ENCODE data around the gene ACOT12. TPM values are rescaled to one million over a fixed set of nuclear protein-coding genes. Genes with fewer than 3 reads are reported as not detected.
A peak's percentile ranks its signal among the peaks of the same experiment; 100 is the strongest.

Gene ACOT12
- polyA plus RNA-seq, 2 of the 4 experiments (the other 2 are of a cell fraction), result 0.08 TPM; not detected in 1

- ATAC-seq (no peak), DNase-seq (ENCODE audit: low read depth in 1 of 2, low spot score in 1 of 2) (no peak), FAIRE-seq (no peak)
- ChIA-PET CTCF (no interaction called here), POLR2A (no interaction called here)
- Histone ChIP-seq H3K4me3 (no peak overlapping the region), H3K27ac (no peak overlapping the region), H3K4me2 (no peak overlapping the region), H3K9me3 (no peaks in the 10 kb centered on the region), H3K4me1 (no peaks in the 10 kb centered on the region)
- TF ChIP-seq MAFK (IDR thresholded peaks at IDR 0.05; ENCODE audit: partially characterized antibody) (peak; percentile 77), CBX2 (IDR thresholded peaks at IDR 0.05; ENCODE audit: borderline replicate concordance, low read depth) (no peak)
Measured at GRCh38 chr5:81370912-81371311, 23.0 kb downstream of the ACOT12 start.

- TF ChIP-seq FOXS1 (CRISPR knock-in tag; IDR thresholded peaks at IDR 0.05) (no peak), EP300 (IDR thresholded peaks at IDR 0.05) (no peak), EHF (CRISPR knock-in tag; IDR thresholded peaks at IDR 0.05) (no peak), EHMT2 (IDR thresholded peaks at IDR 0.05; ENCODE audit: low read depth) (no peak), ZFP36 (IDR thresholded peaks at IDR 0.05; ENCODE audit: borderline replicate concordance, partially characterized antibody) (no peak), TP53 (CRISPR knock-in tag; IDR thresholded peaks at IDR 0.05) (no peak), BHLHE40 (IDR thresholded peaks at IDR 0.05; ENCODE audit: low read depth, low read length) (no peak), E2F6 (IDR thresholded peaks at IDR 0.05; ENCODE audit: borderline replicate concordance, low read depth) (no peak), ZNF302 (CRISPR knock-in tag; IDR thresholded peaks at IDR 0.05) (no peak)
- no peak overlapping the region for H3K4me3 ChIP-seq
- FAIRE-seq (no peak), ATAC-seq (no peak), DNase-seq (ENCODE audit: low read depth in 1 of 2, low spot score in 1 of 2) (no peak)
- CTCF ChIA-PET, result interaction anchor here (1.2 kb wide), 1 partner anchor 9 kb away, joined by 4 read pairs; no protein-coding TSS in a partner anchor
- WGBS (ENCODE audit: missing lambda C conversion rate), result 78% methylated on average over 5 of the region's 5 CpGs
- POLR2A ChIA-PET, result no interaction called here
- H3K4me2 ChIP-seq, result no peak overlapping the region
- no peak overlapping the region for H3K27ac ChIP-seq
- H3K4me1 ChIP-seq, result peaks cover 8% of the 10 kb centered on the region; the same call in 1 of the 3 replicates
- no peaks in the 10 kb centered on the region for H3K9me3 ChIP-seq
Measured at GRCh38 chr5:81365541-81365940, 28.4 kb downstream of the ACOT12 start.

- ChIA-PET POLR2A (no interaction called here), CTCF (interaction anchor here (1.2 kb wide), 1 partner anchor 39 kb away, joined by 5 read pairs; no protein-coding TSS in a partner anchor)
- 32% methylated on average over 4 of the region's 4 CpGs for WGBS (ENCODE audit: missing lambda C conversion rate)
- H3K4me2 ChIP-seq, result peak overlapping the region; percentile 27; the same call in 2 of the 3 replicates
- no peak overlapping the region for H3K4me3 ChIP-seq
- no peaks in the 10 kb centered on the region for H3K9me3 ChIP-seq
- no peak overlapping the region for H3K27ac ChIP-seq
- ATAC-seq, result no peak
- no peak for DNase-seq (ENCODE audit: low read depth in 1 of 2, low spot score in 1 of 2)
- no peak for FAIRE-seq
- TF ChIP-seq CHD4 (IDR thresholded peaks at IDR 0.05; ENCODE audit: borderline replicate concordance), result no peak
- no peak for TF ChIP-seq MYC (IDR thresholded peaks at IDR 0.05; ENCODE audit: borderline replicate concordance, low read length)
- no peak for TF ChIP-seq ZC3H11A (IDR thresholded peaks at IDR 0.05)
- no peak for TF ChIP-seq RNF2 (IDR thresholded peaks at IDR 0.05; ENCODE audit: borderline replicate concordance, low read depth)
- TF ChIP-seq KDM5A (IDR thresholded peaks at IDR 0.05), result no peak
- no peak for TF ChIP-seq E2F6 (IDR thresholded peaks at IDR 0.05; ENCODE audit: borderline replicate concordance, low read depth)
- no peak for TF ChIP-seq EP300 (IDR thresholded peaks at IDR 0.05)
- TF ChIP-seq JUN (IDR thresholded peaks at IDR 0.05), result no peak
- TF ChIP-seq ZNF302 (CRISPR knock-in tag; IDR thresholded peaks at IDR 0.05), result no peak
- no peak for TF ChIP-seq HMGXB4 (CRISPR knock-in tag; IDR thresholded peaks at IDR 0.05; ENCODE audit: borderline replicate concordance)
- TF ChIP-seq EHF (CRISPR knock-in tag; IDR thresholded peaks at IDR 0.05), result no peak
- TF ChIP-seq BCL3 (IDR thresholded peaks at IDR 0.05), result no peak
- TF ChIP-seq NPAS2 (CRISPR knock-in tag; IDR thresholded peaks at IDR 0.05; ENCODE audit: borderline replicate concordance), result no peak
- TF ChIP-seq HES2 (IDR thresholded peaks at IDR 0.05), result no peak
- TF ChIP-seq CBX8 (IDR thresholded peaks at IDR 0.05), result no peak
- TF ChIP-seq CBX2 (IDR thresholded peaks at IDR 0.05; ENCODE audit: borderline replicate concordance, low read depth), result no peak
- peaks cover 8% of the 10 kb centered on the region; the same call in 1 of the 3 replicates for H3K4me1 ChIP-seq
Measured at GRCh38 chr5:81363093-81363871, 30.7 kb downstream of the ACOT12 start.
